ENCODE measurements around the gene OR5K1.

- no peak for TF ChIP-seq CTCF (IDR thresholded peaks at IDR 0.05)
- no peak for TF ChIP-seq POLR2A (IDR thresholded peaks at IDR 0.05)
Observed at GRCh38 chr3:98450372-98450771, 12.6 kb upstream of the OR5K1 start.

Data from heart left ventricle (tissue), 13 donors.